DND-41 (cell line): ENCODE data around the gene RAB11FIP3.

ENCODE experiments used
- ATAC-seq: fragments of 200-7000 bp; cut with Tn5 transposase; 3 replicates; pipeline ENCODE4 v1.9.1; 2021; ENCODE audit warnings: low read depth; ENCODE audit not compliant: insufficient read depth
- DNase-seq: peaks from one replicate; pipeline ENCODE4 v3.0.0-alpha.2; 2020
- H2AFZ ChIP-seq: 2 replicates; pipeline ENCODE4 v1.6.0; 2012; ENCODE audit warnings: low read depth, low read length
- H3K27ac ChIP-seq: 2 replicates; pipeline ENCODE4 v1.5.1; 2012; ENCODE audit warnings: low read length, inconsistent platforms
- H3K27me3 ChIP-seq: fragments of 200-600 bp; sonication (generic); 2 replicates; pipeline ENCODE4 v1.6.0; 2012; ENCODE audit warnings: low read length, mild to moderate bottlenecking, inconsistent platforms; ENCODE audit not compliant: insufficient read depth, poor library complexity
- H3K36me3 ChIP-seq: 2 replicates; pipeline ENCODE4 v1.5.1; 2012; ENCODE audit warnings: low read length, inconsistent platforms; ENCODE audit not compliant: insufficient read depth
- H3K4me1 ChIP-seq: 2 replicates; pipeline ENCODE4 v1.5.1; 2012; ENCODE audit warnings: mild to moderate bottlenecking, low read length; ENCODE audit not compliant: insufficient read depth
- H3K4me2 ChIP-seq: 2 replicates; pipeline ENCODE4 v1.6.0; 2012; ENCODE audit warnings: mild to moderate bottlenecking, moderate library complexity, low read length, inconsistent platforms; ENCODE audit not compliant: insufficient read depth
- H3K4me3 ChIP-seq, 2 experiments: fragments of 200-600 bp in 1 of 2; shearing (Covaris generic) in 1 of 2; 2 replicates each; pipeline ENCODE4 v1.5.1; 2012 to 2016; ENCODE audit warnings: inconsistent platforms in 2 of 2, low read length in 2 of 2, mild to moderate bottlenecking in 2 of 2, low read depth in 1 of 2, moderate library complexity in 1 of 2
- H3K79me2 ChIP-seq: 2 replicates; pipeline ENCODE4 v1.6.0; 2012; ENCODE audit warnings: low read length, inconsistent platforms; ENCODE audit not compliant: insufficient read depth
- H3K9ac ChIP-seq: 2 replicates; pipeline ENCODE4 v1.6.0; 2012; ENCODE audit warnings: low read depth, mild to moderate bottlenecking, inconsistent platforms, low read length, moderate library complexity
- H3K9me3 ChIP-seq: 2 replicates; pipeline ENCODE4 v1.5.1; 2012; ENCODE audit warnings: low read length, moderate library complexity, mild to moderate bottlenecking, inconsistent platforms; ENCODE audit not compliant: insufficient read depth, severe bottlenecking
- H4K20me1 ChIP-seq: 2 replicates; pipeline ENCODE4 v1.6.0; 2012; ENCODE audit warnings: low read length; ENCODE audit not compliant: insufficient read depth
- CTCF ChIP-seq: IDR thresholded peaks from 2 replicates; pipeline ENCODE4 v1.5.1; 2012; ENCODE audit warnings: borderline replicate concordance, low read length, moderate library complexity, mild to moderate bottlenecking; ENCODE audit not compliant: poor library complexity, severe bottlenecking; ENCODE audit errors: extremely low read depth
- EZH2 ChIP-seq: IDR thresholded peaks from 3 replicates; pipeline ENCODE4 v1.6.1; 2012; ENCODE audit warnings: borderline replicate concordance, low read depth, mild to moderate bottlenecking, moderate library complexity, low read length, inconsistent platforms; ENCODE audit not compliant: severe bottlenecking

Gene RAB11FIP3

GRCh38 chr16:483341-484075, 58.1 kb downstream of the RAB11FIP3 start:
- no peak overlapping the region for H3K4me2 ChIP-seq
- H3K9me3 ChIP-seq: no peaks in the 10 kb centered on the region
- TF ChIP-seq EZH2 (no peak), CTCF (no peak)
- no peak for DNase-seq
- H4K20me1 ChIP-seq: peaks cover 11% of the 10 kb centered on the region
- no peak overlapping the region for H3K9ac ChIP-seq
- peaks cover 45% of the 10 kb centered on the region for H3K36me3 ChIP-seq
- no peak overlapping the region for H3K27ac ChIP-seq
- H2AFZ ChIP-seq: no peak overlapping the region
- H3K4me3 ChIP-seq: no peak overlapping the region
- no peaks in the 10 kb centered on the region for H3K4me1 ChIP-seq
- no peaks in the 10 kb centered on the region; the same call in 1 of the 2 replicates for H3K79me2 ChIP-seq
- no peak for ATAC-seq
- H3K27me3 ChIP-seq: no peaks in the 10 kb centered on the region

DNA sequence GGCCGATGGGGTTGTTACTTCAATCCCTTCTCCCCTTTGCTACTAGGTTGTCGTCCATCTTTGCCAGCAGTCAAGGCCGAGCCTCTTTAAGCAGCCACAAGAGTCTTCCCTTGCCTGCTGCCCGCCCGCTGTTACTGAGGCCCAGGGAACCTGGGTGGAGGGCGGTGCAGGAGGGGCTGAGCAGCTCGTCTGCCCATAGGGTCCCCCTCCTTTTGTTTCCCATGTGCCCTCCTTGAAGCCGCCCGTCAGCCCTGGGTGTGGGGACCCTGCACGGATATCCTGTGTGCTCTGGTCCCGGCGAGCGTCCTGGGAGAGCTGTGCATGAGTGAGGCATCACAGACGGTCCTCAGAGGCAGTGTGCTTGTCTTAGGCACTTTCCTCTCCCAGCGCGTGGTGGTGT, 64.2 kb downstream of the RAB11FIP3 start:
- TF ChIP-seq EZH2 (no peak), CTCF (no peak)
- H3K4me1 ChIP-seq: no peaks in the 10 kb centered on the region

DNA sequence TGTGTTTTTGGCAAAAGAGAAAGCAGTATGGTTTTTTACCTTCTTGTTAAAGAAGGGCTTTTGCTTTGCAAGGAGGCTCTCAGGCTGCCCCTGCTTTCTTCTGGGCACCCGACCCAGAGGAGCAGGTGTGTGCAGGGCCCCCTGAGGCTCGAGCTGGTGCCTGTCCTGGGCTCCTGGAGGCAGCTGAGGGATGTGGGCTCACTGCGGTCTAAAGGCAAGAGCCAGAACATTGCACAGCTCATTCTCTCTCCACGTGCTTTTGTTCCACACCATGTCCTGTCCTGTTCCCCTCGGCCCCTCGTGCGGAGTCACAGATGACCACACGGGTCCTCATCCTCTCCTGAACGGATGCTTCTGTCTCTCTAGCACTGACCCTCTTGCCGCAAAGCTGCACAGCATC, 65.3 kb downstream of the RAB11FIP3 start:
- no peaks in the 10 kb centered on the region; the same call in 1 of the 2 replicates for H3K79me2 ChIP-seq
- TF ChIP-seq EZH2: no peak
- no peak for TF ChIP-seq CTCF
- H2AFZ ChIP-seq: no peak overlapping the region
- no peak overlapping the region for H3K4me2 ChIP-seq
- H3K9me3 ChIP-seq: no peaks in the 10 kb centered on the region
- H3K27ac ChIP-seq: no peak overlapping the region
- DNase-seq (no peak), ATAC-seq (no peak)
- H4K20me1 ChIP-seq: 0 out of 2 replicates have a peak, but pooled peaks cover 11% of the 10 kb centered on the region
- H3K4me1 ChIP-seq: no peaks in the 10 kb centered on the region
- H3K27me3 ChIP-seq: no peaks in the 10 kb centered on the region
- peaks cover 60% of the 10 kb centered on the region for H3K36me3 ChIP-seq
- no peak overlapping the region for H3K9ac ChIP-seq
- no peak overlapping the region for H3K4me3 ChIP-seq

More for the DNA sequence above, 64.2 kb downstream of the RAB11FIP3 start:
- H3K79me2 ChIP-seq: no peaks in the 10 kb centered on the region; the same call in 1 of the 2 replicates
- H3K9me3 ChIP-seq: no peaks in the 10 kb centered on the region
- ATAC-seq: no peak
- H4K20me1 ChIP-seq: 0 out of 2 replicates have a peak, but pooled peaks cover 5% of the 10 kb centered on the region
- no peak overlapping the region for H3K4me2 ChIP-seq
- no peak overlapping the region for H2AFZ ChIP-seq
- no peaks in the 10 kb centered on the region for H3K27me3 ChIP-seq
- H3K36me3 ChIP-seq: peaks cover 61% of the 10 kb centered on the region
- H3K27ac ChIP-seq: no peak overlapping the region
- no peak overlapping the region for H3K4me3 ChIP-seq
- no peak overlapping the region for H3K9ac ChIP-seq
- DNase-seq: no peak
